ENCODE data around the gene RESP18. TPM values are rescaled to one million over a fixed set of nuclear protein-coding genes. Genes with fewer than 3 reads are reported as not detected.

The RESP18 gene
- total and polyA plus RNA-seq, 7 donors, result not detected

DNA sequence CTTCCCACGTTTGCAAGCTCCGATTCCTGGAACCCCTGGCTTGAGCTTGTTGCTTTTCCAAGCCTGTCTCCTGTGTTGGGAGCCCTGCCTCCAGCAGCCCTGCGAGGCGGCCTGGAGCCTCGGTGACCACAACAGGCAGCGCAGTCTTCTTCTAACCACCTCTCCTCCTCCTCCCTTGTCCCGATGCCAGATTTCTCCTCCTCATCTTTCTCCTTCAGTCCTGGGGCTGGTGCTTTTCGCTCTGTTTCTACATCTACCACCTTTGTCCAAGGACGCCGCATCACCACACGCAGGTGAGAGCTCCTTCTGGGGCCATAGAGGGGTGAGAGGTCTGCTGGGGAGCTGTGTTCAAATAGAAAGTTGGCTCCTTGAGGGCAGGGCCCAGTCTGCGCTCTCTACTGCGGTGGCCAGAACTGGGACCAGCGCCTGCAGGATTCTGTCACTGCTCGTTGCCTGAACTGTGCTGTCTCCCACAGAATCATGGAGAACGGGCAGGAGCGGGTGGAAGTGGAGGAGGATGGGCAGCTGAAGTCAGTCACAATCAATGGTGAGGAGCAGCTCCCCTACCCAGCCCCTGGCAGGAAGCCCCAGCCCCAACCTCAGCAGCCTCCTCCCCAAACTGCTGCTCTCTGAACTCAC is 49.5 kb downstream of the RESP18 start:
- Histone ChIP-seq H3K27ac (peak overlapping the region in 3 of 4 donors; percentile 5 to 23 (median 5)), H3K27me3 (no peaks in the 10 kb centered on the region), H3K4me1 (peaks cover 0 to 36% (median 28%) of the 10 kb centered on the region in 4 donors), H3K4me3 (no peak overlapping the region), H3K9me3 (no peaks in the 10 kb centered on the region), H3K36me3 (peaks cover 28 to 56% (median 45%) of the 10 kb centered on the region in 4 donors)
- peak; percentile 46 for DNase-seq
- intact Hi-C loops (cut with DNase I), result no loop called here
- WGBS, 2 donors, result 92 to 96% methylated on average over 17 of the region's 17 CpGs
- TF ChIP-seq, protein P1, sequence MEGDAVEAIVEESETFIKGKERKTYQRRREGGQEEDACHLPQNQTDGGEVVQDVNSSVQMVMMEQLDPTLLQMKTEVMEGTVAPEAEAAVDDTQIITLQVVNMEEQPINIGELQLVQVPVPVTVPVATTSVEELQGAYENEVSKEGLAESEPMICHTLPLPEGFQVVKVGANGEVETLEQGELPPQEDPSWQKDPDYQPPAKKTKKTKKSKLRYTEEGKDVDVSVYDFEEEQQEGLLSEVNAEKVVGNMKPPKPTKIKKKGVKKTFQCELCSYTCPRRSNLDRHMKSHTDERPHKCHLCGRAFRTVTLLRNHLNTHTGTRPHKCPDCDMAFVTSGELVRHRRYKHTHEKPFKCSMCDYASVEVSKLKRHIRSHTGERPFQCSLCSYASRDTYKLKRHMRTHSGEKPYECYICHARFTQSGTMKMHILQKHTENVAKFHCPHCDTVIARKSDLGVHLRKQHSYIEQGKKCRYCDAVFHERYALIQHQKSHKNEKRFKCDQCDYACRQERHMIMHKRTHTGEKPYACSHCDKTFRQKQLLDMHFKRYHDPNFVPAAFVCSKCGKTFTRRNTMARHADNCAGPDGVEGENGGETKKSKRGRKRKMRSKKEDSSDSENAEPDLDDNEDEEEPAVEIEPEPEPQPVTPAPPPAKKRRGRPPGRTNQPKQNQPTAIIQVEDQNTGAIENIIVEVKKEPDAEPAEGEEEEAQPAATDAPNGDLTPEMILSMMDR (IDR thresholded peaks at IDR 0.05), result no peak
- TF ChIP-seq POLR2A (IDR thresholded peaks at IDR 0.05) (no peak), EP300 (IDR thresholded peaks at IDR 0.05) (no peak), POLR2AphosphoS5 (IDR thresholded peaks at IDR 0.05) (no peak)

DNA sequence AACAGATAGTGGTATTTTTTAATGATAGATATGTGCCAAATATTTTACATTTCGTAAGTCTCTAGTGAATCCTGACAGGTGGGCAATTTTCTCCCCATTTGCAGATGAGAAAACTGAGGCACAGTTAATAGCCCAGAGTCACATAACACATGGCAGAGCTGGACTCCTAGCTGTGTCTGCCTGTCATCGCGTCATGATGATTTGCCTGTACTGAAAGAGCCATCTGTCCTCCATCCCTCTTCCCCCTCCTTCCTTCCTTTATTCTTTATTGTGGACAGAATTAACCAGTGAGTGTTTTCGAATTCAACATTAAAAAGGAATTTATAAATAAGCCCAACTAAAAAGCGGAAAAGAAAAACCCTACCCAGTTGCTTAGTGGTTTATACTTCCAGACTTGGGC is 50.2 kb downstream of the RESP18 start:
- Histone ChIP-seq H3K27ac (peak overlapping the region in 3 of 4 donors; percentile 5 to 23 (median 5)), H3K27me3 (no peaks in the 10 kb centered on the region), H3K9me3 (no peaks in the 10 kb centered on the region), H3K36me3 (peaks cover 28 to 56% (median 45%) of the 10 kb centered on the region in 4 donors), H3K4me3 (no peak overlapping the region), H3K4me1 (peaks cover 0 to 40% (median 35%) of the 10 kb centered on the region in 4 donors)
- intact Hi-C loops (cut with DNase I), result no loop called here
- 91 to 96% methylated on average over 5 of the region's 5 CpGs for WGBS, 2 donors
- DNase-seq, result peak; percentile 10
- TF ChIP-seq, protein P1 (IDR thresholded peaks at IDR 0.05), result no peak
- TF ChIP-seq POLR2A (IDR thresholded peaks at IDR 0.05), result no peak
- no peak for TF ChIP-seq POLR2AphosphoS5 (IDR thresholded peaks at IDR 0.05)
- TF ChIP-seq EP300 (IDR thresholded peaks at IDR 0.05), result no peak

DNA sequence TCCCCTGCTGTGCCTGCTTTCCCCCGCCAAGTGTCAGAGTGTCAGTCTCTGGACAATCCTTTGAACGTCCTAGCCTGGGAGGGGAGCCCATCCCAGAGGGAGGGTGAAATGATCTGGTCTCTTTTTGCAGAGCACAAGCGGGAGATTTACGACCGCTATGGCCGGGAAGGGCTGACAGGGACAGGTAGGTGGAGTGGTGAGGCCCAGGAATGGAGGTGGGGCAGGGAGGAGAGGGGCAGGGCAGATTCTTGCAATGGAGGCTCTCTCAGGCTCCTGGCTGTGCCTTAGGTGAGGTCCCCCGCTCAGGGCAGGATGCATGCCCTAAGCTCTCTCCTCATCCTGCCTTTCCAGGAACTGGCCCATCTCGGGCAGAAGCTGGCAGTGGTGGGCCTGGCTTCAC is 51.0 kb downstream of the RESP18 start:
- H3K9me3 ChIP-seq, result no peaks in the 10 kb centered on the region
- peak overlapping the region in 3 of 4 donors; percentile 3 to 99 (median 94) for H3K27ac ChIP-seq
- DNase-seq, result peak; percentile 59
- WGBS, 2 donors, result 68 to 82% methylated on average over 8 of the region's 8 CpGs
- no peak overlapping the region for H3K4me3 ChIP-seq
- TF ChIP-seq POLR2A (IDR thresholded peaks at IDR 0.05), result no peak
- TF ChIP-seq POLR2AphosphoS5 (IDR thresholded peaks at IDR 0.05), result no peak
- TF ChIP-seq EP300 (IDR thresholded peaks at IDR 0.05), result no peak
- TF ChIP-seq, protein P1 (IDR thresholded peaks at IDR 0.05), result no peak
- H3K27me3 ChIP-seq, result no peaks in the 10 kb centered on the region
- peaks cover 0 to 40% (median 35%) of the 10 kb centered on the region in 4 donors for H3K4me1 ChIP-seq
- intact Hi-C loops (cut with DNase I), result no loop called here
- H3K36me3 ChIP-seq, result peaks cover 28 to 56% (median 45%) of the 10 kb centered on the region in 4 donors

DNA sequence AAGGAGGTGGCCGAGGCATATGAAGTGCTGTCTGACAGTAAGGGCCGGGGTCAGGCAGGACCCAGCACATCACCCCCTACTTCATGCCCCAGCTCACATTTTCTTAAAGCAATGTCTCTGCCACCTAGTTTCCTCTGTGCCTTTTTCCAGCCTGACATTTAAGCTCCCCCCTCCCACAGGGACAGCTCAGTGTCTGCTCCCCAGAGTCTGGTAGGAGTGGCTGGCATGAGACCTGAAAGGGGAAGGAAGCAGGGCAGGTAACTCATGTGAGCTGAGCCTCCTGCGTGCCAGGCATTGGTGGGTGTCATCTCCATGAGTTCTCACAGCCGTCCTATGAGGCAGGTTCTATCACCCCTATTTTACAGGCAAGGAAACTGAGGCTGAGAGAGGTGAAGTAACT is 51.9 kb downstream of the RESP18 start:
- Histone ChIP-seq H3K9me3 (no peaks in the 10 kb centered on the region), H3K27me3 (no peaks in the 10 kb centered on the region), H3K36me3 (peaks cover 22 to 54% (median 43%) of the 10 kb centered on the region in 4 donors), H3K4me3 (peak overlapping the region in 2 of 4 donors; percentile 78 to 86), H3K27ac (peak overlapping the region; percentile 94 to 99 (median 95)), H3K4me1 (peaks cover 0 to 40% (median 35%) of the 10 kb centered on the region in 4 donors)
- no peak for TF ChIP-seq POLR2AphosphoS5 (IDR thresholded peaks at IDR 0.05)
- no peak for TF ChIP-seq EP300 (IDR thresholded peaks at IDR 0.05)
- no peak for TF ChIP-seq POLR2A (IDR thresholded peaks at IDR 0.05)
- TF ChIP-seq, protein P1 (IDR thresholded peaks at IDR 0.05), result no peak
- WGBS, 2 donors, result 86 to 93% methylated on average over 4 of the region's 4 CpGs
- peak; percentile 50 for DNase-seq
- intact Hi-C loops (cut with DNase I), result no loop called here

Measured in sigmoid colon (tissue), 7 donors.